Transverse colon (tissue), 4 donors: ENCODE data around the gene TMEM163.

Source experiments
- EP300 ChIP-seq: sonication (generic); formaldehyde crosslinking; IDR thresholded peaks from one replicate; pipeline ENCODE4 v1.6.1; 2017; ENCODE audit warnings: antibody characterized with exemption, low read depth
- POLR2A ChIP-seq: fragments of 450-650 bp; IDR thresholded peaks from one replicate; pipeline ENCODE4 v1.6.1; 2016; ENCODE audit warnings: antibody characterized with exemption, mild to moderate bottlenecking, moderate library complexity
- POLR2AphosphoS5 ChIP-seq, 3 donors: sonication (generic); formaldehyde crosslinking; IDR thresholded peaks; one replicate each; pipeline ENCODE4 v1.6.1; 2016; ENCODE audit warnings: antibody characterized with exemption in 3 of 3
- TF ChIP-seq, protein P1 (sequence below), 5 experiments: fragments of 200-600 bp in 3 of 5; fragments of 450-650 bp in 2 of 5; sonication (generic) in 3 of 5; IDR thresholded peaks; 1 replicate in 2 of 5; 2 replicates in 3 of 5; pipeline ENCODE4 v1.5.1; 2016 to 2017; ENCODE audit warnings: antibody characterized with exemption in 5 of 5, inconsistent platforms in 3 of 5, mild to moderate bottlenecking in 2 of 5, moderate library complexity in 1 of 5

DNA sequence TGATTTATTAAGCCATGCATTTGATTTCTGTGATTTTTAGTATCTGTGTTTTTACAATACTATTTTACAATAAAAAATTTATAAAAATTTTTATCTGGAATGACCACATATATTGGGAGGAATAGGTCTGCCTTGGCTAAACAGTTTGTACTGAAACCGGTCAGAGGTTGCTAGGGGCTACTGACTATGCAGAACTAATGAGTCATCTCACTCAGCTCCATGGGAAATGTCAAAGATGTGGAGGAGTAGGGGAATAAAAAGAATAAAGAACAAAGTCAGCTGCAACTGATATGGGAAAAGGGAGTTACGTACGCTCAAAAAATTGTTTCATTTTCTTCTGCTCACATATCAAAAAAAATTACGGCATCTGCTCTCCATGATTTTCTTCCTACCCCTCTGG, 8.6 kb upstream of the TMEM163 start:
- no peak for TF ChIP-seq EP300
- TF ChIP-seq, protein P1, sequence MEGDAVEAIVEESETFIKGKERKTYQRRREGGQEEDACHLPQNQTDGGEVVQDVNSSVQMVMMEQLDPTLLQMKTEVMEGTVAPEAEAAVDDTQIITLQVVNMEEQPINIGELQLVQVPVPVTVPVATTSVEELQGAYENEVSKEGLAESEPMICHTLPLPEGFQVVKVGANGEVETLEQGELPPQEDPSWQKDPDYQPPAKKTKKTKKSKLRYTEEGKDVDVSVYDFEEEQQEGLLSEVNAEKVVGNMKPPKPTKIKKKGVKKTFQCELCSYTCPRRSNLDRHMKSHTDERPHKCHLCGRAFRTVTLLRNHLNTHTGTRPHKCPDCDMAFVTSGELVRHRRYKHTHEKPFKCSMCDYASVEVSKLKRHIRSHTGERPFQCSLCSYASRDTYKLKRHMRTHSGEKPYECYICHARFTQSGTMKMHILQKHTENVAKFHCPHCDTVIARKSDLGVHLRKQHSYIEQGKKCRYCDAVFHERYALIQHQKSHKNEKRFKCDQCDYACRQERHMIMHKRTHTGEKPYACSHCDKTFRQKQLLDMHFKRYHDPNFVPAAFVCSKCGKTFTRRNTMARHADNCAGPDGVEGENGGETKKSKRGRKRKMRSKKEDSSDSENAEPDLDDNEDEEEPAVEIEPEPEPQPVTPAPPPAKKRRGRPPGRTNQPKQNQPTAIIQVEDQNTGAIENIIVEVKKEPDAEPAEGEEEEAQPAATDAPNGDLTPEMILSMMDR (IDR thresholded peaks at IDR 0.05): no peak
- no peak for TF ChIP-seq POLR2AphosphoS5 (IDR thresholded peaks at IDR 0.05)
- TF ChIP-seq POLR2A: no peak
